Activated gamma-delta T cell treated with Interleukin-2 at 50 U/mL for 16 hours (primary cell): ENCODE measurements around the gene BEND4.
A peak's percentile ranks its signal among the peaks of the same experiment; 100 is the strongest.
"Not testable (repeated sequence)": the region's sequence is repeated elsewhere in the genome, so short reads cannot be mapped to it uniquely, and the experiment has no call there.

Source experiments
- DNase-seq: peaks from one replicate; pipeline ENCODE4 v3.0.0-alpha.2; 2020

BEND4 gene

DNA sequence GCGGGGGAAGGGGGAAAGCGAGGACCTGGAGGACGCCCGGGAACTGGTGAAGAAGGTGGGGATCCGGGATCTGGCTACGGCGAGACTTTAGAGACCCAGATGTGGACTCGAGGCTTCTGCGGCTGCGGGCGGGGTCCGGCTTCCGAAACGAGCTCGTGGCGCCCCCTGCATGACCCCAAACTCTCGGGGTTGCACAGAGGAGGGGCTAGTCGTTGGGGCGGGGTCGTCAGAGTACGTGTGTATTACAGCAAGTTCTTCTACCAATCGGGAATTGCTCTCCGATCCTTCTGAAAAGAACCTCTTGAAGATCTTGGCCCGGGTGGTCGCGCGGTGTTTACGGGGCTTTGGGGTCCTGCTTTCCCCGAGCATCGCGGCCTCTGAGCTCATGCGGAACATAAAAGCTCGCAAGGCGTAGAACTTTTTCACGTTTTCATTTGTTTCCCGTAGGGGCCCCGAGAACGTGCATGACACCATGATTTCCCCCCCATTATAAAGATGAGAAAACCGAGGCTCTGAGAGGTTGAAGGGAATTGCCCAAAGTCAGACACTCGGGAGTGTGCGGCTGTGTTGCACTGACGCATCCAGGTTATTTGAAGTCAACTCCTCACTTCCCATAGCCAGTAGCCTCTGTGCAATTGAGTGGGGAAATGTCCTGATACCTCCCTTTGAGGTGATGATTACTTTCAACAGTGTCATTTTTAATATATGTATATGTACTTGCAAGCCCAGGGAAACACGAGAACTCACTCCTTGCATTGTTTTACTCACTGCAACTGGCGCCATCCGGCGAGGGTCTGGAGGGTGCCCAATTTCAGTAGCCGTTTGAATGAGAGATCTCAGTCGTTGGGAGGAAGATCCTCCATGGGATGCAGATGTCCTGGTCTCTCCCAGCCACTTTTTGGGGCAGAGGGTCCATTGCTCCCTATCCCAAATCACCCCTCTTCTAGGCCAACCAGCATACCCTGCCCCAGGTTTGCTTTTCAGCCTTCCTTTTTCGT lies at the start of gene BEND4:
TSS of gene BEND4 (minus strand) at position 149 of the 998 bp plus-strand sequence. CDS start 512 bp downstream, outside the sequence.
- peak; percentile 38 for DNase-seq

DNA sequence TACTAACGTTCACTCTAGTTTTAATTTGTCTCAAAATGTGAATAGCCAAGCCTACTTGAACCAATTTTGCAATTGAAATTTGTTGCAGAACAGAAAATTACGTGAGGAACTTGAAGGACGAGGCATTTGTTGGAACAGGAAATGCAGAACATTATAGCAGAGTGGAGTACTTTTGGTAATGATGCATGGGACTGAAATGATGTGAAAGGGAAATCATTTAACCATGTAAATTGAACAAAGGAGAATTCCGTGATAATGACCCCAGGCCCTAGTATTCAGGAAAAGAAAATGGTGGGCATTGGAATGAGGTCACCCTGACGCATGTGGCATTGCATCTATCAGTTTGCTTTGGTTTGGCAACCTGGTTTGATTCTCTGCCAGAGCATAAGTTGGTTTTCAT lies 44.9 kb upstream of the BEND4 start:
- DNase-seq: no peak

DNA sequence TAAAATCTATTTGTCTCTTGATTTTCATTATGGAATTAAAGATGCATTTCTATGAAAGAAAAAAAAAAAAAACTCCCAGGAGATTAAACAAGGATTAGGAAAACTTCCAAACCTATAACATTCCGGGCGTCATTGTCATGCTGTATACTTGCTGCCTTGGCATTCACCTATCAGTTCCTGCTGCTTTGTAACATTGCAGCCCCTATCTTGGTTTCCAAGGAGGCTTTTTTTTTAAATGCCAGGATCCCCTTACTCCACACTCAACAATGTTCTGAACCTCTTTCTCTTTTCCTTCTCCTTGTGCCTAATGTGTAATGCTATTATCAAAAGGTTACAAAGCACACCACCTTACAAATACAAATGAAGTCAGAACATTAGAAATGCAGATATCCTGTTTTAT lies 20.5 kb upstream of the BEND4 start:
- DNase-seq: no peak

- no peak for DNase-seq
Measured at GRCh38 chr4:42172128-42172790, 19.8 kb upstream of the BEND4 start.

GRCh38 chr4:42167709-42168108 lies 15.3 kb upstream of the BEND4 start:
- no peak for DNase-seq

DNA sequence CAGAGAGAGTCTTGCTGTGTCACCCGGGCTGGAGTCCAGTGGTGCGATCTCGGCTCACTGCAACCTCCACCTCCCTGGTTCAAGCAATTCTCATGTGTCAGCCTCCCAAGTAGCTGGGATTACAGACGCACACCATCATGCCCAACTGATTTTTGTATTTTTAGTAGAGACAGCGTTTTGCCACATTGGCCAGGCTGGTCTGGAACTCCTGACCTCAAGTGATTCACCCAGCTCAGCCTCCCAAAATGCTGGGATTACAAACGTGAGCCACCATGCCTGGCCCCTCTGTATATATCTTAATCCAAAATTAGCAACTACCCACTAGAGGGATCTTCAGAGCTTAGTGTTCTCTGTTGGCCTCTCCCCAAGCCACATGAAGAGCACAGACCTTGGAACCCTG lies 13.7 kb upstream of the BEND4 start:
- DNase-seq: not testable (repeated sequence)

- no peak for DNase-seq
Measured at GRCh38 chr4:42159271-42160001, 7.0 kb upstream of the BEND4 start.

DNA sequence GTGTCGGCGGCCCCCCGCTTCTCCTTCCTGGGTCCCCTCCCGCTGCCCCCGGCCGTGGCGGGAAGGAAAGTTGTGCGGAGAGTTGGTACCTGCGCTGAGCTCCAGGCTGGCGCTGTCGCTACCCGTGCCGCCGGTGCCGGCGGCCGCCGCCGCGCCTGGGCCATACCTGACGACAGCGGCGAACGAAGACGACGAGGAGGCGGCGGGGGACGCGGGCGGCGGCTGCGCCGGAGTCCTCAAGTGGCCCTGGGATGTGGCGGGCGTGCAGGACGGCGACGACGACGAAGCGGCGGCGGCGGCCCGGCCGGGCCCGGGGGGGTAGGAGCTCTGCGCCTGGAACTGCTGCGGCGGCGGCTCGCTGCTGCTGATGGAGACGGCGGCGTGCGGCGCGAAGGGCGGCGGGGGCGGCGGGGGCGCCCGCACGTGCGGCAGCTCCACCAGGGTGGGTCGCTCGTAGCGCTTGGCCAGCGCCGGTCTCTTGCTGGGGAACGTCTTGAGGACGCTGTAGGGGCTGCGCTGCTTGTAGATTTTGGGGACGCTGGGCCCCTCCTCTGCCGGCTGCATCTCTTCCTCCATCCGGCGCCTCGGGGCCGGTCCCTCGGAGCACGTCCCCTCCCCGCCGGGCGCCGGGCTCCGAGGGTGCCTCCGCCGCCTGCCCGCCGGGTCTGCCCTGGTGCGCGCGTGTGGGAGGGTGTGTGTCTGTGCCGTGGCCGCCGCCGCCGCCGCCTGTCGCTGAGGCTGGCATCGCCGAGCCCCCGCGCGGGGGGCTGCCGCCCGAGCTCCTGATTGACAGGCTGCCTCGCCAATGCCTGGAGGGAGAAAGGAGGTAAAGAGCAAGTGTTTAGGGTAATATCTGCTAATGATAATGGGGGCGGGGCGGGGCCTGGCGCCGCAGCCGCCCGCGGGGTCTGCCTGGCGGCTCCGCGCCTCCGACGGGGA lies 618 bp downstream of the BEND4 start:
- DNase-seq: peak; percentile 63

- peak; percentile 5 for DNase-seq
Measured at GRCh38 chr4:42150653-42151567, 1.5 kb downstream of the BEND4 start.

DNA sequence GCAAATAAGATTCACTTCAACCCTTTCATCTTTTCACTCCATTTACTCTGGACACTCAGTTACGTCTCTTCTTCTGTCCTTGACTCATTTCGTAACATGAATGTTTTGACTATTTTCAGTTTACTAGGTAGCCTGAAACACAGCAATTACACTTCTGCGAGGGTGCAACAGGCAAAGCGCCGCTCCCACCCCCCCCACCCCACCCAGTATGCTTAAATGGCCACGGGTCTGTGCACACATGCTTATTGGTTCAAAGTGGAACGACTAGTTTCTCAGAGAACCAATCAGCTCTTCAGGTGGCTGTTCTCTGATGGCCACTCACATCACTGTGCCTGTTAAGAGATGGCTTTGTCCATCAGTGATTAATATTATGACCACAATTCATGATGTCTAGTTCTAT lies 3.5 kb downstream of the BEND4 start:
- DNase-seq: no peak

GRCh38 chr4:42148425-42148824 lies 4.0 kb downstream of the BEND4 start:
- DNase-seq: no peak

GRCh38 chr4:42144028-42144427 lies 8.4 kb downstream of the BEND4 start:
- DNase-seq: no peak

DNA sequence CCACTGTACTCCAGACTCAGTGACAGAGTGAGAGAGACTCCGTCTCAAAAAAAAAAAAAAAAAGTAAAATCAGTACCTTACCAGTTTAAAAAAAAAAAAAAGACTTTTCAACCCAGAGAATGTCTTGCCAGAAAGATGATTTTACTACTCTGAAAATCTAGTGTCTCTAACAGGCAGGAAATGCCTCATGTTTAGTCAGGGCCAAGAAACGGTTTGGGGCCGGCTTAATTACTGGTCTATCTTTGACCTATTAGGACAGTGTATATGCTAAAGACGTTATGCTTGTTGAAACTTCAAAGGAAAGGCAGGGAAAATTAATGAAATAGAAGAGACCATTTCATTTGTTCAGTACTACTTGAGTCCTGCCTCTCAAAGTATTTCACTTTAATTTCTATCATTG lies 9.9 kb downstream of the BEND4 start:
- no peak for DNase-seq

DNA sequence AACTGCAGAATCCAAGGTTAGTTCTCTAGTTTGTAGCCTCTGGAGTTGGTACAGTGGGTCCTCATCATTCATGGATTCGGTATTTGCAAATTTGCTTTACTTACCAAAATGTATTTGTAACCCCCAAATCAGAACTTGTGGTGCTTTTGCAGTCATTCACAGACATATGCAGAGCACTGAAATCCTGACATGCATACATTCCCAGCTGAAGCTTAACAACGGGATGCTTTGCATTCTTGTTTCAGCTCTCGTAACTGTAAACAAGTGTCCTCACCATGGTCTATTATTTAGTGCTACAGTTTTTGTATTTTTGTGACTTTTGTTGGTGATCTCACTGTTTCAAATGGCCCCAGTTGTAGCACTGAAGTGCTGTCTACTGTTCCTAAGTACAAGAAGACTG lies 16.1 kb downstream of the BEND4 start:
- DNase-seq: no peak

DNA sequence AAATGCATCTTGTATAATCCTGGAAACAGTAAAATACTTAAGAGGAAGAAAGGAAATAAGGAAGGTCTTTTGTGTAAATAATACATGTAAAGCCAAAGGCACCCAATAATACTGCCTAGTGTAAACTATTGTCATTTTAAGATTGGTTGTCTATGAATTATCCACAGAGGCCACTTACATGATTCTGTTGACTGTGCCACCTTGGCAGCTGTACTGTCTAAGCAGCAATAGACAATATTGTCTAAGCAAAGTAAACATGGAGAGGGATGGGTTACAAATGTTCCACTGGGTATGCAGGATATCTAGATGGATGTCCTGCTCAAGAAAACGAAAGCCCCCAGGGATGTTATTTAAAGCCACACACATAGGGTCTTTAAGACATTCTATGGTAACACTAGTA lies 19.4 kb downstream of the BEND4 start:
- no peak for DNase-seq

- no peak for DNase-seq
Measured at GRCh38 chr4:42132099-42132498, 20.4 kb downstream of the BEND4 start.

DNA sequence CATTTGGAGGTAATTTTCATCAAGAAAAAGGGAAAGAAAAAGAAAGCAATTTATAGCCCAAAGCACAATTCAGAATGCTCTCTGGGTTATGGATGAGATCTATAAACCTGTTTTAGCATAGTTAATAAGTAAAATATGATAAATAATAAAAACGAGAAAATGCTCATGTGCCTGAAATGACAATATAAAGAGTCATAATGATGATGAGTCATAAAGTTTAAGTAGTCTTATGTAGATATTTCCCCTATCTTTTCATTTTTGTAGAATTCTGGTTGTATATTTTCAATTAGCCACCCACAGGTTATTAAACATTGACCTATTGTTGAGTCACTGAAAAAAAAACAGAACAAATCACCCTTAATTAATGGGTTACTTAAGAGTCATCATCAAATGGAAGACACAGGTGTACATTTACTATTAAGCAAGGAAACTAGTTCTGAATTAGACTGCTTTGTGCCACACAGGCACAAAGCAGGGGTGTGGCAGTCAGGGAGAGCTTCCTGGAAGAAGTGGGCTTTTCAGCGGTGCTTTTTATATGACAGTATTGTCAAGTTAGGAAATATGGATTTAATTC lies 29.3 kb downstream of the BEND4 start:
- no peak for DNase-seq

DNA sequence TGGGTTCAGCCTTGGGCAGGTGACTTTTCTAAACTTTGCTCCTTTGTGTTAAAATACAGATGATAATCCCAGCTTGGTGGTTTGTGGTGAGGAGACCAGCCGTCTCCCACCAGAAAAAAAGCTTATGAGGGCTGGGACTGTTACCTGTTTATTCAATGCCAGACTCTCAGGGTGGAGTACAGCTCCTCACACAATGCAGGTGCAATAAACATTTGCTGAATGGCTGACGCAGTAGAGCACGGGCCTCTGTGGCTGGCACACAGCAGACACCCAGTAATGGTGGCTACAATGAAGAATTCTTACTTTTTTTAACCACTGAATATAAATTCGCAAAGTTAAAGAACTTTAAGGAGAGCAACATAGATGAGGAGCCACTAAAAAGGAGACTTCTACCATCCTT lies 30.2 kb downstream of the BEND4 start:
- DNase-seq: no peak

GRCh38 chr4:42119886-42120285 lies 32.6 kb downstream of the BEND4 start:
- DNase-seq: no peak

DNA sequence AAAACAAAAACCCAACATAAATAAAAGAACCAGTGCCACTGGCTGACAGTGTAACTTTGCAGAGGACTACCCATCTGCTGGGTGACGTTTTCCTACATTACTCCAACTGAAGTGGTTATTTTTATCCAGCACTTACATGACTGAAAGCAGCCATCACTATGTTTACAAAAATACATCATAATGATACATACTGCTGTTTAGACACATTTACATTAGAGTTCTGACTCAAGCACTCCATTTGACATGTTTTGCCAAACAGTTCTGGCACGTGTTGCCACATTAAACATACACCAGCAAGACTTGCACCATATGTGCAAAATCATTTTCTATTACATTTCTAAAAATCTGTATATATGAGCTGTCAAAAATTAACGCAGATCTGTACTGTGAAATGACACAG lies 39.6 kb downstream of the BEND4 start:
- DNase-seq: no peak

- no peak for DNase-seq
Measured at GRCh38 chr4:42104521-42104920, 47.9 kb downstream of the BEND4 start.
